ENCODE data around the gene AUTS2. TPM values are rescaled to one million over a fixed set of nuclear protein-coding genes. Genes with fewer than 3 reads are reported as not detected.

The AUTS2 gene
- polyA plus RNA-seq, 3 donors: 0.08 to 0.35 TPM; not detected in 1

- Histone ChIP-seq H3K27ac (ENCODE audit: low read depth in 1 of 2, low read length in 2 of 2) (no peak overlapping the region), H3K9me3 (replicated peaks in 1 of 2; ENCODE audit: control insufficient read depth in 1 of 2, insufficient read depth in 1 of 2, low read length in 2 of 2) (no peaks in the 10 kb centered on the region), H3K4me1 (ENCODE audit: control insufficient read depth in 1 of 2, insufficient read depth in 2 of 2, low read length in 2 of 2) (peaks cover 0 to 5% of the 10 kb centered on the region in 2 donors), H3K9ac (ENCODE audit: insufficient read depth, low read length, poor library complexity, severe bottlenecking) (no peak overlapping the region), H3K4me3 (replicated peaks in 1 of 3; ENCODE audit: low read depth in 2 of 3, low read length in 3 of 3) (no peak overlapping the region), H2AFZ (ENCODE audit: insufficient read depth, low read depth, low read length, poor library complexity, severe bottlenecking) (no peak overlapping the region), H3K4me2 (replicated peaks; ENCODE audit: extremely low read depth, low read length, poor library complexity, severe bottlenecking) (no peak overlapping the region), H4K20me1 (ENCODE audit: insufficient read depth, low read length) (no peaks in the 10 kb centered on the region), H3K79me2 (ENCODE audit: insufficient read depth, low read length) (no peaks in the 10 kb centered on the region), H3K36me3 (replicated peaks in 1 of 2; ENCODE audit: control insufficient read depth in 1 of 2, insufficient read depth in 2 of 2, low read length in 2 of 2) (no peaks in the 10 kb centered on the region), H3K27me3 (ENCODE audit: control insufficient read depth in 2 of 2, insufficient read depth in 2 of 2, low read length in 2 of 2) (no peaks in the 10 kb centered on the region)
- Mint-ChIP-seq H3K9me3 (peaks cover 0 to 2% (median 0%) of the 10 kb centered on the region in 7 donors), H3K27me3 (ENCODE audit: low read depth in 3 of 3) (no peaks in the 10 kb centered on the region), H3K36me3 (no peaks in the 10 kb centered on the region), H3K27ac (no peak overlapping the region), H3K4me3 (no peak overlapping the region), H3K4me1 (peaks cover 29% of the 10 kb centered on the region)
- DNase-seq: no peak
- 94% methylated on average over 5 of the region's 8 CpGs for WGBS (ENCODE audit: insufficient coverage)
- intact Hi-C loops (cut with micrococcal nuclease): no loop called here
- TF ChIP-seq CTCF (IDR thresholded peaks at IDR 0.05): no peak
Observed at GRCh38 chr7:70738151-70738885, 1140.0 kb downstream of the AUTS2 start.

DNA sequence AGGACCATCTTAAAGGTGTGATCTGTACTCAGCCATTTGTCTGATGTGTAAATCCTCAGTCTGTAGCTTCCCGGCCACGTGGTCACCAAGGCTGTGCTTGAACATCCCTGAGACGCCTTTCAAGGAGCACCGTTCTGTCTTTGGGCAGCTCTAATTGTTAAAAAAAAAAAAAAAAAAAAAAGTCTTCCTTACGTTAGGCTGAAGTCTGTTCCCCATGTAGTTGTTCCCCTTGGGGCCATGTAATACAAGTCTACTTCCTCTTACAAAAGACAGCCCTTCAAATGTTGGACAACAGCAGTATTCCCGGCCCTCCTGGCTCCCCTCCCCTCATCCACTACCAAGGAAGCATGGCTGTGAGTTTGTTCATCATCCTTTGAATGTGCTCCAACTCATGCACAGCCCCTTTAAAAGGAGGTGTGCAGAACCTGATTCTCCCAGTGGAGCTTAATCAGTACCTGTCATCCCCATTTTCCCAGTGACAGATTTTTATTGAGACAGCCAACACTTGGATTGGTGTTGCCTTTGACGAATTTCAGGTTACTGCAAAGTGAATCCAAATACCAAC, 1141.5 kb downstream of the AUTS2 start:
- H3K4me3 ChIP-seq (replicated peaks in 1 of 3; ENCODE audit: low read depth in 2 of 3, low read length in 3 of 3): no peak overlapping the region
- Mint-ChIP-seq H3K36me3 (no peaks in the 10 kb centered on the region), H3K27me3 (ENCODE audit: low read depth in 3 of 3) (no peaks in the 10 kb centered on the region), H3K4me1 (peaks cover 29% of the 10 kb centered on the region), H3K27ac (peak overlapping the region in 1 of 7 donors; percentile 37), H3K4me3 (peak overlapping the region in 1 of 2 donors; percentile 2), H3K9me3 (peaks cover 0 to 2% (median 0%) of the 10 kb centered on the region in 7 donors)
- no peaks in the 10 kb centered on the region for H3K79me2 ChIP-seq (ENCODE audit: insufficient read depth, low read length)
- no peaks in the 10 kb centered on the region for H3K27me3 ChIP-seq (ENCODE audit: control insufficient read depth in 2 of 2, insufficient read depth in 2 of 2, low read length in 2 of 2)
- H3K9me3 ChIP-seq (replicated peaks in 1 of 2; ENCODE audit: control insufficient read depth in 1 of 2, insufficient read depth in 1 of 2, low read length in 2 of 2): no peaks in the 10 kb centered on the region
- no peak overlapping the region for H3K4me2 ChIP-seq (replicated peaks; ENCODE audit: extremely low read depth, low read length, poor library complexity, severe bottlenecking)
- peaks cover 0 to 5% of the 10 kb centered on the region in 2 donors for H3K4me1 ChIP-seq (ENCODE audit: control insufficient read depth in 1 of 2, insufficient read depth in 2 of 2, low read length in 2 of 2)
- no peak for TF ChIP-seq CTCF (IDR thresholded peaks at IDR 0.05)
- H4K20me1 ChIP-seq (ENCODE audit: insufficient read depth, low read length): no peaks in the 10 kb centered on the region
- H3K9ac ChIP-seq (ENCODE audit: insufficient read depth, low read length, poor library complexity, severe bottlenecking): no peak overlapping the region
- intact Hi-C loops (cut with micrococcal nuclease): no loop called here
- no peak overlapping the region for H3K27ac ChIP-seq (ENCODE audit: low read depth in 1 of 2, low read length in 2 of 2)
- H2AFZ ChIP-seq (ENCODE audit: insufficient read depth, low read depth, low read length, poor library complexity, severe bottlenecking): no peak overlapping the region
- H3K36me3 ChIP-seq (replicated peaks in 1 of 2; ENCODE audit: control insufficient read depth in 1 of 2, insufficient read depth in 2 of 2, low read length in 2 of 2): no peaks in the 10 kb centered on the region
- 27% methylated on average over 3 of the region's 7 CpGs for WGBS (ENCODE audit: insufficient coverage)
- DNase-seq: no peak

All from CD14-positive monocyte (primary cell).